Measurements from ENCODE around the gene GAL. TPM values are rescaled to one million over a fixed set of nuclear protein-coding genes. Genes with fewer than 3 reads are reported as not detected.
A peak's percentile ranks its signal among the peaks of the same experiment; 100 is the strongest.
"Not testable (repeated sequence)": the region's sequence is repeated elsewhere in the genome, so short reads cannot be mapped to it uniquely, and the experiment has no call there.

The GAL gene, protein sequence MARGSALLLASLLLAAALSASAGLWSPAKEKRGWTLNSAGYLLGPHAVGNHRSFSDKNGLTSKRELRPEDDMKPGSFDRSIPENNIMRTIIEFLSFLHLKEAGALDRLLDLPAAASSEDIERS
- total RNA-seq = under 1 TPM in 1 of 2 donors, not detected in 1; 0.61 TPM
- polyA plus RNA-seq = 1 to 10 TPM in 1 of 2 donors, not detected in 1; 1.8 TPM
- long read RNA-seq, donor 1 = 0 reads
- long read RNA-seq, donor 2 = 0 reads
- long read RNA-seq, donor 3 = 0 reads
- long read RNA-seq, donor 4 = 0 reads
- long read RNA-seq, donor 5 = 0 reads

DNA sequence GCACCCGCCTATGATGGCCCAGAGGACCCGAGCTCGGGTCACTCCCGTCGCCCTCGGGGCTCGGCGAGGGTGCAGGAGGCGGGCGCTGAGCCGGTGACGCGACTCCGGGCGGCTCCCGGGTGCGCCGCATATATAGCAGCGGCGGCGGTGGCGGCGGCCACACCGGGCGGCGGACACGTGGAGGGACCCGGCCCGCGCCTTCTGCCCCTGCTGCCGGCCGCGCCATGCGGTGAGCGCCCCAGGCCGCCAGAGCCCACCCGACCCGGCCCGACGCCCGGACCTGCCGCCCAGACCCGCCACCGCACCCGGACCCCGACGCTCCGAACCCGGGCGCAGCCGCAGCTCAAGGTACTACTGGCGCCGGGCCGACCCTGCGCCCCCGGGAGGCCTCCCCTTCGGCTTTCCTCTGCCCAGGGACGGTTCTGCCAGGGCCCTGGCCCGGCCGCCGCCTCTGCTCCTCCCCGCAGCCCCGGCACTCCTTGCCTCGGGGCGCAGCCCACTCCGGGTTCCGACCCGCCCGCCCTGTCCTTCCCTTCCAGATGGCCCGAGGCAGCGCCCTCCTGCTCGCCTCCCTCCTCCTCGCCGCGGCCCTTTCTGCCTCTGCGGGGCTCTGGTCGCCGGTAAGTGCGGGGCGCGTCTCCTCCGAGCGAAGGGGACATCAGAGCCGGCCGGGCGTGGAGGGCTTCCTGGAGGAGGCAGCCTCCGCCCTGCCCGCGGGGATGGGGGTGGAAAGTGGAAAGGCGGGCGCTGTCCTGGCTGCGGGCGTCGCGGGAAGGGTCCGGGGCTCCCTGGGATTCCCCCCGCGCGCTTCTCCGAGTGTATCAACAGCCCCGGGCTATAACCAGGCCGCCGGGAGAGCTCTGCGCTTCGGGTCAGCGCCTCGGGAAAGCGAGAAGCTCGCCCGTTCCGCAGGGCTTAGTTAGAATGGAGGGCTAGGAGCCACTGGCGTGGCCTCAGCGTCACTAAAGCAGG is at the start of gene GAL:
Gene GAL (plus strand): TSS at position 160 of the 972 bp plus-strand sequence. CDS start 380 bp downstream, at position 540.
- ATAC-seq (ENCODE audit: insufficient read depth, low FRiP score) = no peak
- no peaks in the 10 kb centered on the region for H3K36me3 ChIP-seq (ENCODE audit: control insufficient read depth in 4 of 4, insufficient read depth in 4 of 4, low read length in 4 of 4)
- H3K4me3 ChIP-seq = no peak within 1 kb of the TSS

DNA sequence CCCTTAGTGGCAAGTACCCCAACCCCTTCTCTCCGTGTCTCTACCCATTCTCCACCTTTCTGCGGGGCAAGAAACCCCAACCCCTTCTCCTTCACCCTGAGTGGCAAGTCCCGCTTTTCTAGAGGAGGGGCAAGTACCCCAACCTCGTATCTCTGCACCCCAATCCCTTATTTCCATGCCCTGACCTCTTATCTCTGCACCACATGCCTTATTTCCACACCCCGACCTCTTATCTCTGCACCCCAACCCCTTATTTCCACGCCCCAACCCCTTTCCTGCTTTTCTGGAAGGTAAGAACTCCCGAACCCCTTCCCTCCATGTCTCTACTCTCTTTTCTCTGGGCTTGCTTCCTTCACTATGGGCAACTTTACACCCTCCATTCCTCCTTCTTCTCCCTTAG is 49.7 kb upstream of the GAL start:
- 68 to 77% methylated on average over 7 of the region's 7 CpGs for WGBS, 2 donors
- not testable (repeated sequence) for H3K27me3 ChIP-seq (ENCODE audit: control insufficient read depth in 3 of 3, insufficient read depth in 3 of 3, low read length in 2 of 3); H3K27ac ChIP-seq (ENCODE audit: low read depth in 1 of 2, low read length in 1 of 2); H3K4me3 ChIP-seq; DNase-seq; H3K36me3 ChIP-seq (ENCODE audit: control insufficient read depth in 4 of 4, insufficient read depth in 4 of 4, low read length in 4 of 4); H3K9me3 ChIP-seq (ENCODE audit: control insufficient read depth in 4 of 4, insufficient read depth in 3 of 4, low read length in 3 of 4); H3K4me1 ChIP-seq (ENCODE audit: control insufficient read depth in 5 of 5, insufficient read depth in 5 of 5, low read length in 5 of 5); H3K9ac ChIP-seq (ENCODE audit: insufficient read depth in 1 of 2, low read length in 2 of 2); ATAC-seq (ENCODE audit: insufficient read depth, low FRiP score)

More for the DNA sequence above, at the start of gene GAL:
- Histone ChIP-seq H3K4me1 (ENCODE audit: control insufficient read depth in 5 of 5, insufficient read depth in 5 of 5, low read length in 5 of 5) (peaks cover 0 to 22% (median 0%) of the 10 kb centered on the region in 5 donors), H3K27ac (ENCODE audit: low read depth in 1 of 2, low read length in 1 of 2) (no peak within 1 kb of the TSS), H3K9me3 (ENCODE audit: control insufficient read depth in 4 of 4, insufficient read depth in 3 of 4, low read length in 3 of 4) (no peaks in the 10 kb centered on the region), H3K9ac (ENCODE audit: insufficient read depth in 1 of 2, low read length in 2 of 2) (no peak within 1 kb of the TSS), H3K27me3 (ENCODE audit: control insufficient read depth in 3 of 3, insufficient read depth in 3 of 3, low read length in 2 of 3) (peaks cover 0 to 54% (median 28%) of the 10 kb centered on the region in 3 donors)
- 5% methylated on average over 96 to 113 of the region's 113 CpGs for WGBS, 2 donors
- peak in 1 of 3 donors; percentile 35 for DNase-seq
- TF ChIP-seq, protein P1, sequence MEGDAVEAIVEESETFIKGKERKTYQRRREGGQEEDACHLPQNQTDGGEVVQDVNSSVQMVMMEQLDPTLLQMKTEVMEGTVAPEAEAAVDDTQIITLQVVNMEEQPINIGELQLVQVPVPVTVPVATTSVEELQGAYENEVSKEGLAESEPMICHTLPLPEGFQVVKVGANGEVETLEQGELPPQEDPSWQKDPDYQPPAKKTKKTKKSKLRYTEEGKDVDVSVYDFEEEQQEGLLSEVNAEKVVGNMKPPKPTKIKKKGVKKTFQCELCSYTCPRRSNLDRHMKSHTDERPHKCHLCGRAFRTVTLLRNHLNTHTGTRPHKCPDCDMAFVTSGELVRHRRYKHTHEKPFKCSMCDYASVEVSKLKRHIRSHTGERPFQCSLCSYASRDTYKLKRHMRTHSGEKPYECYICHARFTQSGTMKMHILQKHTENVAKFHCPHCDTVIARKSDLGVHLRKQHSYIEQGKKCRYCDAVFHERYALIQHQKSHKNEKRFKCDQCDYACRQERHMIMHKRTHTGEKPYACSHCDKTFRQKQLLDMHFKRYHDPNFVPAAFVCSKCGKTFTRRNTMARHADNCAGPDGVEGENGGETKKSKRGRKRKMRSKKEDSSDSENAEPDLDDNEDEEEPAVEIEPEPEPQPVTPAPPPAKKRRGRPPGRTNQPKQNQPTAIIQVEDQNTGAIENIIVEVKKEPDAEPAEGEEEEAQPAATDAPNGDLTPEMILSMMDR (IDR thresholded peaks at IDR 0.05; ENCODE audit: control extremely low read depth, extremely low read depth) = no peak

DNA sequence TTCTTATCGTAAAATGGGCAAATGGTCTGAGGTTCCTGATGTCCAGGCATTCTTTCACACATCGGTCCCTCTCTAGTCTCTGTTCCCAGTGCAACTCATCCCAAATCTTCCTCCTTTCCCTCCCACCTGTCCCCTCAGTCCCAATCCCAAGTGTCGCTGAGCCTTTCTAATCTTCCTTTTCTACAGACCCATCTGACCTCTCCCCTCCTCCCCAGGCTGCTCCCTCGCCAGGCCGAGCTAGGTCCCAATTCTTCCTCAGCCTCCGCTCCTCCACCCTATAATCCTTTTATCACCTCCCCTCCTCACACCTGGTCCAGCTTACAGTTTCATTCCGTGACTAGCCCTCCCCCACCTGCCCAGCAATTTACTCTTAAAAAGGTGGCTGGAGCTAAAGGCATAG is 49.2 kb upstream of the GAL start:
- H3K27ac ChIP-seq (ENCODE audit: low read depth in 1 of 2, low read length in 1 of 2) = not testable (repeated sequence)
- 85 to 88% methylated on average over 6 of the region's 7 CpGs for WGBS, 2 donors

DNA sequence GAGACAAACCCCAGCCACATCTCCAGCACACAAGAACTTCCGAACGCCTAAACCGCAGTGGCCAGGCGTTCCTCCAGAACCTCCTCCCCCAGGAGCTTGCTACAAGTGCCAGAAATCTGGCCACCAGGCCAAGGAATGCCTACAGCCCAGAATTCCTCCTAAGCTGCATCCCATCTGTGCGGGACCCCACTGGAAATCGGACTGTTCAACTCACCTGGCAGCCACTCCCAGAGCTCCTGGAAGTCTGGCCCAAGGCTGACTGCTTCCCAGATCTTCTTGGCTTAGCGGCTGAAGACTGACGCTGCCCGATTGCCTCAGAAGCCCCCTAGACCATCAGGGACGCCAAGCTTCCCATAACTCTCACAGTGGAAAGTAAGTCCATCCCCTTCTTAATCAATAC is 48.5 kb upstream of the GAL start:
- 84 to 97% methylated on average over 10 of the region's 10 CpGs for WGBS, 2 donors
- ATAC-seq (ENCODE audit: insufficient read depth, low FRiP score); H3K9me3 ChIP-seq (ENCODE audit: control insufficient read depth in 4 of 4, insufficient read depth in 3 of 4, low read length in 3 of 4): not testable (repeated sequence)

More for the DNA sequence above, 49.2 kb upstream of the GAL start:
- ATAC-seq (ENCODE audit: insufficient read depth, low FRiP score); H3K4me1 ChIP-seq (ENCODE audit: control insufficient read depth in 5 of 5, insufficient read depth in 5 of 5, low read length in 5 of 5); H3K9ac ChIP-seq (ENCODE audit: insufficient read depth in 1 of 2, low read length in 2 of 2); H3K36me3 ChIP-seq (ENCODE audit: control insufficient read depth in 4 of 4, insufficient read depth in 4 of 4, low read length in 4 of 4); H3K4me3 ChIP-seq; H3K27me3 ChIP-seq (ENCODE audit: control insufficient read depth in 3 of 3, insufficient read depth in 3 of 3, low read length in 2 of 3); DNase-seq; H3K9me3 ChIP-seq (ENCODE audit: control insufficient read depth in 4 of 4, insufficient read depth in 3 of 4, low read length in 3 of 4): not testable (repeated sequence)

DNA sequence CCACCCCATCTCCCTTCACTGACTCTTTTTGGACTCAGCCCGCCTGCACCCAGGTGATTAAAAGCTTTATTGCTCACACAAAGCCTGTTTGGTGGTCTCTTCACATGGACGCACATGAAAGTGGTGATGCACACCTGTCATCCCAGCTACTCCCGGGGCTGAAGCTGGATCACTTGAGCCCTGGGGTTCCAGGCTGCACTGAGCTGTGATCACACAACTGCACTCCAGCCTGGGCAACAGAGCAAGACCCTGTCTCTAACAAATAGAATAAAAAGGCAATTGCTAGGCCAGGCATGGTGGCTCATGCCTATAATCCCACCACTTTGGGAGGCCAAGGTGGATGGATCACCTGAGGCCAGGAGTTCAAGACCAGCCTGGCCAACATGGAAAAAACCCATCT is 45.0 kb upstream of the GAL start:
- not testable (repeated sequence) for H3K9ac ChIP-seq (ENCODE audit: insufficient read depth in 1 of 2, low read length in 2 of 2); H3K27ac ChIP-seq (ENCODE audit: low read depth in 1 of 2, low read length in 1 of 2); H3K9me3 ChIP-seq (ENCODE audit: control insufficient read depth in 4 of 4, insufficient read depth in 3 of 4, low read length in 3 of 4); DNase-seq; H3K4me1 ChIP-seq (ENCODE audit: control insufficient read depth in 5 of 5, insufficient read depth in 5 of 5, low read length in 5 of 5); H3K4me3 ChIP-seq; H3K36me3 ChIP-seq (ENCODE audit: control insufficient read depth in 4 of 4, insufficient read depth in 4 of 4, low read length in 4 of 4); ATAC-seq (ENCODE audit: insufficient read depth, low FRiP score); H3K27me3 ChIP-seq (ENCODE audit: control insufficient read depth in 3 of 3, insufficient read depth in 3 of 3, low read length in 2 of 3)
- 81 to 90% methylated on average over 3 of the region's 3 CpGs for WGBS, 2 donors

More for the DNA sequence above, 48.5 kb upstream of the GAL start:
- H3K4me1 ChIP-seq (ENCODE audit: control insufficient read depth in 5 of 5, insufficient read depth in 5 of 5, low read length in 5 of 5); H3K9ac ChIP-seq (ENCODE audit: insufficient read depth in 1 of 2, low read length in 2 of 2); DNase-seq; H3K36me3 ChIP-seq (ENCODE audit: control insufficient read depth in 4 of 4, insufficient read depth in 4 of 4, low read length in 4 of 4); H3K27ac ChIP-seq (ENCODE audit: low read depth in 1 of 2, low read length in 1 of 2); H3K27me3 ChIP-seq (ENCODE audit: control insufficient read depth in 3 of 3, insufficient read depth in 3 of 3, low read length in 2 of 3); H3K4me3 ChIP-seq: not testable (repeated sequence)

Data from lung (tissue), 16 donors.